GM10847 (cell line): ENCODE data around the gene MARK1.
A peak's percentile ranks its signal among the peaks of the same experiment; 100 is the strongest.

Experiments used
- POLR2A ChIP-seq: IDR thresholded peaks from 2 replicates; pipeline ENCODE4 v1.6.1; 2011; ENCODE audit not compliant: insufficient read length; ENCODE audit errors: extremely low read depth

The MARK1 gene

GRCh38 chr1:220516014-220516721, 11.8 kb upstream of the MARK1 start:
- TF ChIP-seq POLR2A, result no peak

DNA sequence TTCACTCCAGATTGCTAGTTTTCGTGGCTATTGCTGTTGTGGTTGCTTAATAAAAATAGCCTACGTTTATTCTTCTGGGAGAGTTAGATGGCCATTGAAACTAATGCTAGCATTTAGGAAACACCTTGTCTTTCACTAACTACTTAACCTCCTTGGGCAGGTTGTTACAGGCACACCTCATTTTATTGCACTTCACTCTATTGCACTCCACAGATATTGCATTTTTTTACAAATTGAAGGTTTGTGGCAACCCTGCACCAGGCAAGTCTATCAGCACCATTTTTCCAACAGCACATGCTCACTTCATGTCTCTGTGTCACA, 11.3 kb upstream of the MARK1 start:
- no peak for TF ChIP-seq POLR2A

DNA sequence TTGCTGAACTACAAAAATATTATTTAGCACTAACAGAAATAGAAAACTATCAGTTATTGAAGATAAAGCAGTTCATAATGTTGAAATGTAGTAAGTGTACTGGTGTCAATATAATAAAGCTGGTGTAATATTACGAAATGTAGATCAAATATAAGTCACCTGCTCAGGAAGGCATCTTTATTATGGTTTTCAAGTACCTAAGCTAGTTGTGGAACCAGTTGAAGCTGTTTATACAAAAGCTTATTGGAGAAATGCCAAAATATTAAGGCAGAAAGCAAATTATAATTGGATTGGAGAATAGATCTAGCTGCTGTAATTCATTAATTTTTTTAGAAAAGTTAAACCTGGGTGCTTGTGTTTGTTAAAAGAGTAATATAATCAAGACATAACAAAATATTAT, 6.2 kb upstream of the MARK1 start:
- no peak for TF ChIP-seq POLR2A

- no peak for TF ChIP-seq POLR2A
These were observed 1.6 kb upstream of the MARK1 start for GRCh38 chr1:220526294-220526693.

DNA sequence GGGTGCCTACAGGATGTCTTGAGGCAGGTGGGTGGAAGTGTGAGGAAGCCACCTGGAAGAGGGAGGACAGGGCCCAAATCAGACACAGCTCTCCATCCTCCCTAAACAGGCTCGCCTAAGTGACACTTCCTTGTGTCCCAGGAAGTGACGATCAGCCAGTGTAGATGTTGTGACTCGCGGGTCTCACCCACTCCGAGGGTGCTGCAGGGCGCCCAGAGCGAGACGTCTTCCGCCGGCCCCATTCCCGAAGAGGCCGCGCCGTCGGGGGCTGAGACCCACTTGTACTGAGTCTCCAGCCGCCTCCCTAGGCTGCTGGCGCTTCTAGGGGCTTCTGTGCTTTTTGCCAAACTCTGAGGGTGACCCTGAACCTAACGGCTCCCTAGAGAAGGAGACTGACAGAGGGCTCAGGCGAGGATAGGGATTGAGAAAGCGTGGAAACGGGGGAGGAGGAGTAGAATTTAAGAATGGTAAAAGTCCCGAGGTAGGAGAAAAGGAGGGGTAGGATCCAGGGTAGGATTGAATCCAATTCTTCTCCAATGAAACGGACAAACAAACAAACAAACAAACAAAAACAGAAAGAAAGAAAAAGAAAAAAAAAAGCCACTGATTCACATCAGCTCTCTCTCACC, 543 bp upstream of the MARK1 start:
- peak; percentile 16 for TF ChIP-seq POLR2A

DNA sequence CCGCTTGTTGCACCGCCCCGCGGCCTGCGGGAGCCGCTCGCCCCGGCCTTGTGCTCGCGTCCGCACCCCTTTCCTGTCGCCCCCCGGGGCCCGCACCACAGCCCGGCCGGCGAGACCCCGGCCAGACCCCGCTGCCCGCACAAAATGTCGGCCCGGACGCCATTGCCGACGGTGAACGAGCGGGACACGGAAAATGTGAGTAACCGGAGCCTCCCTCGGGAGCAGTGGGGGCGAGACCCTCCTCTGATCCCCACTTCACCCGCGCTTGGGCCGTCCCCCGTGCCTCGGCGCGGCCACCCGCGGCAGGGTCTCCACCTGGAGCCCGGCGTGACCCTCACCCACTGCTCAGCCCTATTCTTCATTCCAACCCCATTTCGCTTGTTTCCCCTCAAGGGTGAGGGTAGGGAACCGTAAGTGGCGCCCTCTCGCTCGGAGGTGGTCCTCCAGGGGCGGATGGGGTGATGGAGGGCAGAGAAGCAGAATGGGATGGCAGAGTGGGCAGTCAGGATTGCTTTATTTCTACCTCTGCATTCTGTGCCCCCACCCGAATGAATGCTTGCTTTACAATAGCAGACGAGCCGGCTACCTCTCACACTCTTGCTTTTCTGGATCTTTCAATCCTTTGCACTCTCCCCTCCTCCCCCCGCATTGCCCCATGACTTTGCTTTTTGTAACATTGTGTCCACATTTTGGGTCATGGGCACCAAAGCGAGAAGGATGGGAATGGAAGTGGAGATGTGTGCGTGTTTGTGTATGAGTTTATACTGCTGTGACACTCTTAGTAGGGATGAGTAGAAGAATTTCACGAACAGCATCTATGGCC, 954 bp downstream of the MARK1 start:
- TF ChIP-seq POLR2A, result no peak

- no peak for TF ChIP-seq POLR2A
These were observed 1.6 kb downstream of the MARK1 start for GRCh38 chr1:220529521-220530020.

- TF ChIP-seq POLR2A, result no peak
These were observed 5.7 kb downstream of the MARK1 start for GRCh38 chr1:220533504-220534109.

DNA sequence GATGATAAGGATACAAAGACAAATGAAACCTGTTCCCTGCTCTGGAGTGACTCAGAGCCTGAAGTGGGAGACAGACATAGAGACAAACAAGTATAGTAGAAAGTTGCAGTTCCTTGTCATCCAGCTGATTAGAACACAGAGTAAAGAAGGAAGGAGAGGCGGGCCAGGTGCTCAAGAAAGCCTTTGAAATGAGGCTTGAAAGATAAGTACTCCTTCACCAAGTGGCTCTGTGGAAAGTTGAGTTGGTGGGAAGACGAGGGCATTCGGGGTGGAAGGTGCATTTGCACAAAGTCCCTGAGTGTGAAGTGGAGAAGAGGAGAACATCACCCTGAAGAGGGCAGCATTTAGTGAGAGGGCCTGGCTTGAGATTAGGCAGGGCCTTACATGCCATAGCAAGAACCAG, 17.0 kb downstream of the MARK1 start:
- no peak for TF ChIP-seq POLR2A

- no peak for TF ChIP-seq POLR2A
These were observed 23.0 kb downstream of the MARK1 start for GRCh38 chr1:220550811-220551399.

- no peak for TF ChIP-seq POLR2A
These were observed 23.8 kb downstream of the MARK1 start for GRCh38 chr1:220551718-220552117.

DNA sequence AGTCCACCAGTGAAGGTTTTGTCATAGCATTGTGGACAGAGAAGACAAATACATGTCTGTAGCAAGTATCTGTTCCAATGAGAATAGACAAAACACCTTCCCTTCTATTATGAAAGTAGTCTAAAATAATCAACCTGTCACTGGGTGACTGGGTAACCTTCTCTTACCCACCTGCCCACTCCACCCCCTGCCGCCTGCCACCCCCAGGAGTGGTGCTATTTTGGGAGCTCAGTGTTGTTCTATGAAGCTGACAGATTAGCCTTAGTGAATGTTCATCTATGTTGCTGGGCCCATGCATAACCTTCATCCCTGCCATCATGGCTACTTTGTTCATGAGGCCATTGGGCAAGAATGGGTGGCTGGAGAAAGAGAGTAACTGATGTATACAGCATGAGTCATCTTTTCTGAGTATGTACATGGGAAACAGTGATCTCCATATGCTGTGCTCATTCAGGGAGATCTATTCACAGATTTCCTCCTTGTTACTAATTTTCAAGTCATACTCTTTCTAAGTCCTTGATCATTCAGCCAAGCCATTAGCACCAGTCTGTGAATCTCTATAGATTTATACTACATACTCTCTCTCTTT, 24.8 kb downstream of the MARK1 start:
- TF ChIP-seq POLR2A, result no peak

- TF ChIP-seq POLR2A, result no peak
These were observed 28.7 kb downstream of the MARK1 start for GRCh38 chr1:220556641-220557040.

- TF ChIP-seq POLR2A, result no peak
These were observed 35.6 kb downstream of the MARK1 start for GRCh38 chr1:220563564-220563963.

- TF ChIP-seq POLR2A, result no peak
These were observed 36.3 kb downstream of the MARK1 start for GRCh38 chr1:220564216-220564615.
